IgD-negative memory B cell (primary cell): Measurements from ENCODE around the gene CNTNAP5. TPM values are rescaled to one million over a fixed set of nuclear protein-coding genes. Genes with fewer than 3 reads are reported as not detected.

ENCODE experiments used
- H3K27ac Mint-ChIP-seq, 3 donors: one replicate each; pipeline ENCODE4 v1.8.0; 2020 to 2022; ENCODE audit warnings: mild to moderate bottlenecking in 3 of 3, mixed read lengths in 3 of 3, moderate library complexity in 1 of 3
- H3K27me3 Mint-ChIP-seq: one replicate; pipeline ENCODE4 v1.8.0; 2021; ENCODE audit warnings: mixed read lengths
- H3K36me3 Mint-ChIP-seq: one replicate; pipeline ENCODE4 v1.8.0; 2020; ENCODE audit warnings: mild to moderate bottlenecking, mixed read lengths
- H3K4me1 Mint-ChIP-seq, 3 donors: one replicate each; pipeline ENCODE4 v1.8.0; 2020 to 2022; ENCODE audit warnings: mixed read lengths in 3 of 3, mild to moderate bottlenecking in 1 of 3
- H3K4me3 Mint-ChIP-seq, 4 donors: one replicate each; pipeline ENCODE4 v1.8.0; 2020 to 2022; ENCODE audit warnings: mild to moderate bottlenecking in 4 of 4, mixed read lengths in 4 of 4, moderate library complexity in 3 of 4
- H3K9me3 Mint-ChIP-seq, 3 donors: one replicate each; pipeline ENCODE4 v1.8.0; 2020 to 2021; ENCODE audit warnings: mixed read lengths in 3 of 3, mild to moderate bottlenecking in 1 of 3
- polyA plus RNA-seq: library from polyadenylated mRNA; unstranded; fragments of 300-500 nt; fragmentation: Illumina TruSeq; gene quantifications from one replicate; pipeline ENCODE4 v1.2.3, GENCODE V29; 2021

The CNTNAP5 gene
- polyA plus RNA-seq, 1 donor from 2014 or later: not detected

- no peaks in the 10 kb centered on the region for H3K4me1 Mint-ChIP-seq
- H3K27me3 Mint-ChIP-seq: no peaks in the 10 kb centered on the region
- H3K4me3 Mint-ChIP-seq: no peak overlapping the region
- H3K9me3 Mint-ChIP-seq: peaks cover 0 to 13% (median 2%) of the 10 kb centered on the region in 3 donors
- H3K27ac Mint-ChIP-seq: no peak overlapping the region
- H3K36me3 Mint-ChIP-seq: no peaks in the 10 kb centered on the region
Measured at GRCh38 chr2:124045894-124046293, 20.8 kb downstream of the CNTNAP5 start.

- Mint-ChIP-seq H3K27ac (no peak overlapping the region), H3K27me3 (no peaks in the 10 kb centered on the region), H3K4me1 (no peaks in the 10 kb centered on the region), H3K4me3 (no peak overlapping the region), H3K9me3 (peaks cover 0 to 13% (median 2%) of the 10 kb centered on the region in 3 donors), H3K36me3 (no peaks in the 10 kb centered on the region)
Measured at GRCh38 chr2:124046332-124046731, 21.2 kb downstream of the CNTNAP5 start.

- no peaks in the 10 kb centered on the region for H3K36me3 Mint-ChIP-seq
- H3K9me3 Mint-ChIP-seq: peaks cover 0 to 13% (median 2%) of the 10 kb centered on the region in 3 donors
- H3K4me3 Mint-ChIP-seq: no peak overlapping the region
- H3K4me1 Mint-ChIP-seq: no peaks in the 10 kb centered on the region
- no peaks in the 10 kb centered on the region for H3K27me3 Mint-ChIP-seq
- H3K27ac Mint-ChIP-seq: no peak overlapping the region
Measured at GRCh38 chr2:124048102-124048501, 23.0 kb downstream of the CNTNAP5 start.

- Mint-ChIP-seq H3K4me1 (no peaks in the 10 kb centered on the region), H3K27ac (no peak overlapping the region), H3K27me3 (no peaks in the 10 kb centered on the region), H3K4me3 (no peak overlapping the region), H3K9me3 (peaks cover 0 to 13% (median 2%) of the 10 kb centered on the region in 3 donors), H3K36me3 (no peaks in the 10 kb centered on the region)
Measured at GRCh38 chr2:124048664-124049063, 23.6 kb downstream of the CNTNAP5 start.

- no peaks in the 10 kb centered on the region for H3K4me1 Mint-ChIP-seq
- no peaks in the 10 kb centered on the region for H3K36me3 Mint-ChIP-seq
- no peak overlapping the region for H3K4me3 Mint-ChIP-seq
- no peak overlapping the region for H3K27ac Mint-ChIP-seq
- peaks cover 0 to 13% (median 2%) of the 10 kb centered on the region in 3 donors for H3K9me3 Mint-ChIP-seq
- H3K27me3 Mint-ChIP-seq: no peaks in the 10 kb centered on the region
Measured at GRCh38 chr2:124049136-124049535, 24.0 kb downstream of the CNTNAP5 start.

GRCh38 chr2:124050833-124051497 is 25.9 kb downstream of the CNTNAP5 start:
- Mint-ChIP-seq H3K4me3 (no peak overlapping the region), H3K36me3 (no peaks in the 10 kb centered on the region), H3K9me3 (peaks cover 0 to 10% (median 2%) of the 10 kb centered on the region in 3 donors), H3K4me1 (no peaks in the 10 kb centered on the region), H3K27me3 (no peaks in the 10 kb centered on the region), H3K27ac (no peak overlapping the region)

- Mint-ChIP-seq H3K36me3 (no peaks in the 10 kb centered on the region), H3K27ac (no peak overlapping the region), H3K9me3 (peaks cover 2 to 6% (median 5%) of the 10 kb centered on the region in 3 donors), H3K27me3 (no peaks in the 10 kb centered on the region), H3K4me1 (no peaks in the 10 kb centered on the region), H3K4me3 (no peak overlapping the region)
Measured at GRCh38 chr2:124053796-124054195, 28.7 kb downstream of the CNTNAP5 start.

- no peaks in the 10 kb centered on the region for H3K27me3 Mint-ChIP-seq
- no peak overlapping the region for H3K27ac Mint-ChIP-seq
- H3K4me1 Mint-ChIP-seq: no peaks in the 10 kb centered on the region
- peaks cover 3 to 9% (median 4%) of the 10 kb centered on the region in 3 donors for H3K9me3 Mint-ChIP-seq
- no peaks in the 10 kb centered on the region for H3K36me3 Mint-ChIP-seq
- no peak overlapping the region for H3K4me3 Mint-ChIP-seq
Measured at GRCh38 chr2:124063596-124063995, 38.5 kb downstream of the CNTNAP5 start.

GRCh38 chr2:124065636-124066035 is 40.5 kb downstream of the CNTNAP5 start:
- Mint-ChIP-seq H3K36me3 (peaks cover 1% of the 10 kb centered on the region), H3K9me3 (peaks cover 3 to 9% (median 4%) of the 10 kb centered on the region in 3 donors), H3K4me3 (no peak overlapping the region), H3K4me1 (no peaks in the 10 kb centered on the region), H3K27ac (no peak overlapping the region), H3K27me3 (no peaks in the 10 kb centered on the region)

- Mint-ChIP-seq H3K4me3 (no peak overlapping the region), H3K27me3 (no peaks in the 10 kb centered on the region), H3K4me1 (no peaks in the 10 kb centered on the region), H3K27ac (no peak overlapping the region), H3K36me3 (peaks cover 1% of the 10 kb centered on the region), H3K9me3 (peaks cover 0 to 10% (median 3%) of the 10 kb centered on the region in 3 donors)
Measured at GRCh38 chr2:124066776-124067175, 41.7 kb downstream of the CNTNAP5 start.

- Mint-ChIP-seq H3K36me3 (no peaks in the 10 kb centered on the region), H3K4me1 (peaks cover 0 to 1% (median 0%) of the 10 kb centered on the region in 3 donors), H3K27me3 (no peaks in the 10 kb centered on the region), H3K27ac (no peak overlapping the region), H3K9me3 (peaks cover 3 to 11% (median 6%) of the 10 kb centered on the region in 3 donors), H3K4me3 (no peak overlapping the region)
Measured at GRCh38 chr2:124079045-124079444, 54.0 kb downstream of the CNTNAP5 start.

- Mint-ChIP-seq H3K4me3 (no peak overlapping the region), H3K4me1 (peaks cover 0 to 1% (median 0%) of the 10 kb centered on the region in 3 donors), H3K9me3 (peaks cover 2 to 8% (median 4%) of the 10 kb centered on the region in 3 donors), H3K36me3 (no peaks in the 10 kb centered on the region), H3K27ac (no peak overlapping the region), H3K27me3 (no peaks in the 10 kb centered on the region)
Measured at GRCh38 chr2:124080281-124081153, 55.4 kb downstream of the CNTNAP5 start.

- Mint-ChIP-seq H3K4me1 (peaks cover 0 to 1% (median 0%) of the 10 kb centered on the region in 3 donors), H3K36me3 (no peaks in the 10 kb centered on the region), H3K27ac (no peak overlapping the region), H3K4me3 (no peak overlapping the region), H3K9me3 (peaks cover 4 to 5% (median 4%) of the 10 kb centered on the region in 3 donors), H3K27me3 (no peaks in the 10 kb centered on the region)
Measured at GRCh38 chr2:124081154-124081716, 56.1 kb downstream of the CNTNAP5 start.

GRCh38 chr2:124088616-124089015 is 63.5 kb downstream of the CNTNAP5 start:
- no peak overlapping the region for H3K27ac Mint-ChIP-seq
- no peak overlapping the region for H3K4me3 Mint-ChIP-seq
- H3K36me3 Mint-ChIP-seq: no peaks in the 10 kb centered on the region
- H3K4me1 Mint-ChIP-seq: peaks cover 0 to under 1% (median 0%) of the 10 kb centered on the region in 3 donors
- peaks cover 0 to 4% (median under 1%) of the 10 kb centered on the region in 3 donors for H3K9me3 Mint-ChIP-seq
- H3K27me3 Mint-ChIP-seq: no peaks in the 10 kb centered on the region

- Mint-ChIP-seq H3K4me1 (no peaks in the 10 kb centered on the region), H3K27me3 (no peaks in the 10 kb centered on the region), H3K4me3 (no peak overlapping the region), H3K27ac (no peak overlapping the region), H3K36me3 (no peaks in the 10 kb centered on the region), H3K9me3 (peaks cover 0 to 3% (median 2%) of the 10 kb centered on the region in 3 donors)
Measured at GRCh38 chr2:124091721-124092120, 66.6 kb downstream of the CNTNAP5 start.
